LNCaP clone FGC (cell line): Measurements from ENCODE around the gene RAB15.

ENCODE experiments used
- DNase-seq: peaks from one replicate; pipeline ENCODE4 v3.0.0-alpha.2; 2011; ENCODE audit warnings: low read depth
- H3K4me3 ChIP-seq: 2 replicates; pipeline ENCODE4 v1.5.1; 2011; ENCODE audit warnings: mild to moderate bottlenecking, low read depth, low read length, control low read depth
- CTCF ChIP-seq: IDR thresholded peaks from 2 replicates; pipeline ENCODE4 v1.5.1; 2012; ENCODE audit warnings: mild to moderate bottlenecking; ENCODE audit not compliant: control insufficient read depth, insufficient read depth; ENCODE audit errors: extremely low read depth

The RAB15 gene

DNA sequence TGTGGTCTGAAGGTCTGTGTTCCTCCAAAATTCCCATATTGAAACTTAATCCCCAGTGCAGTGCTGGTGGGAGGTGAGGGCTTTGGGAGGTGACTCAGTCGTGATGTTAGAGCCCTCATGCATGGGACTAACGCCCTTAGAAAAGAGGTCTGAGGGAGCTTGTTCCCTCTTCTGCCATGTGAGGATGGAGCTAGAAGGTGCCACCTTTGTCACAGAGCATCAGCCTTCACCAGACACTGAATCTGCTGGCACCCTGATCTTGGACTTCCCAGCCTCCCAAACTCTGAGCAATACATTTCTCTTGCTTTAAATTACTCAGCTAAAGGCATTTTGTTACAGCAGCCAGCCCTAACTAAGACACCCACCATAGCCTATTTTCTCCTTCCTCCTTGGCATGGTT, 13.9 kb downstream of the RAB15 start:
- TF ChIP-seq CTCF = no peak
- DNase-seq = no peak
- H3K4me3 ChIP-seq = no peak overlapping the region

GRCh38 chr14:64956697-64957406, 15.3 kb downstream of the RAB15 start:
- no peak for DNase-seq
- H3K4me3 ChIP-seq = no peak overlapping the region
- TF ChIP-seq CTCF = no peak

GRCh38 chr14:64955297-64955696, 16.8 kb downstream of the RAB15 start:
- no peak overlapping the region for H3K4me3 ChIP-seq
- TF ChIP-seq CTCF = no peak
- no peak for DNase-seq

- no peak overlapping the region for H3K4me3 ChIP-seq
- TF ChIP-seq CTCF = no peak
- no peak for DNase-seq
Observed at GRCh38 chr14:64954491-64955240, 17.5 kb downstream of the RAB15 start.

DNA sequence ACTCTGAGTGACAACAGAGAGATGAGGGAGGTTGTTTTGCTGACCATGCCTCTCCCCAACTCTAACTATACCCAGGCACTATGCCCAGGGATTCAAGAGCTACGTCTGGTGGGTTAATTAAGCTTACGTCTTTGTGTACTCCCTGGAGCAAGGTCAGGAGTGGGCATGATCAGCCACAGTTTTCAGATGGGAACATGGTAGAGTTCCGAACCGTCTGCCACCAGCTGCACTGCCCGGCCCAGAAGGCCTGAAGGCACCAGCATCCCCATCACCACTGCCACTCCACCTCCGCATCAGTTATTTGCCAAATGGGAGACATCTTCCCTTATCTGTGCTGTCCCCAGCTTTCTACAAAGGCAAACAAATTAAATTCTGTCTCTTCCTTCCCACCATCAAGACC, 18.5 kb downstream of the RAB15 start:
- no peak overlapping the region for H3K4me3 ChIP-seq
- TF ChIP-seq CTCF = no peak
- DNase-seq = no peak

- DNase-seq = no peak
- H3K4me3 ChIP-seq = no peak overlapping the region
- no peak for TF ChIP-seq CTCF
Observed at GRCh38 chr14:64953310-64953654, 18.9 kb downstream of the RAB15 start.
